Right lobe of liver (tissue), 6 donors: ENCODE results near the gene MTAP. TPM values are rescaled to one million over a fixed set of nuclear protein-coding genes. Genes with fewer than 3 reads are reported as not detected.

Experiments
- ATAC-seq, 4 donors: fragments of 200-7000 bp; cut with Tn5 transposase; one replicate each; pipeline ENCODE4 v1.9.1; 2020; ENCODE audit warnings: mild to moderate bottlenecking in 4 of 4, moderate library complexity in 4 of 4
- DNase-seq, 3 donors: peaks; one replicate each; pipeline ENCODE4 v3.0.0-alpha.2; 2020
- H3K27ac ChIP-seq, 3 donors: fragments of 200-600 bp; one replicate each; pipeline ENCODE4 v1.8.0; 2022
- H3K27me3 ChIP-seq, 2 donors: fragments of 200-600 bp; one replicate each; pipeline ENCODE4 v1.8.0; 2022
- H3K36me3 ChIP-seq, 4 donors: fragments of 200-600 bp; sonication (generic) in 1 of 4; one replicate each; pipeline versions ENCODE4 v1.5.1 to v1.8.0; 2017 to 2022; ENCODE audit warnings: control low read depth in 1 of 4
- H3K4me1 ChIP-seq, 4 donors: fragments of 200-600 bp; sonication (generic) in 1 of 4; one replicate each; pipeline versions ENCODE4 v1.5.1 to v1.8.0; 2017 to 2022; ENCODE audit warnings: control low read depth in 1 of 4
- H3K4me3 ChIP-seq, 3 donors: fragments of 200-600 bp; one replicate each; pipeline ENCODE4 v1.8.0; 2022
- H3K9me3 ChIP-seq, 4 donors: fragments of 200-600 bp; sonication (generic) in 1 of 4; one replicate each; pipeline versions ENCODE4 v1.5.1 to v1.8.0; 2017 to 2022; ENCODE audit warnings: control low read depth in 1 of 4
- CTCF ChIP-seq, 4 donors: fragments of 200-600 bp in 3 of 4; fragments of 450-650 bp in 1 of 4; IDR thresholded peaks; one replicate each; pipeline versions ENCODE4 v1.5.1 to v1.8.0; 2016 to 2022; ENCODE audit warnings: antibody characterized with exemption in 4 of 4, mild to moderate bottlenecking in 2 of 4
- POLR2A ChIP-seq: fragments of 450-650 bp; IDR thresholded peaks from one replicate; pipeline ENCODE4 v1.6.1; 2017; ENCODE audit warnings: antibody characterized with exemption, mild to moderate bottlenecking
- WGBS: methylation state at CpG from one replicate; pipeline ENCODE4 v1.1.6; 2018; ENCODE audit warnings: low coverage, low lambda C conversion rate; ENCODE audit not compliant: insufficient coverage; ENCODE audit errors: missing lambda C conversion rate; 5-methylcytosine and 5-hydroxymethylcytosine counted together
- intact Hi-C, 2 donors: fragments of 100-400 bp; cut with DNase I; formaldehyde crosslinking; loops; one replicate each; pipeline versions ENCODE4 v1.11.2 to v1.14.1; 2022
- total RNA-seq, 6 experiments: library from RNA; depleted of rRNA in 2 of 6; stranded (reverse); fragments of >200 nt in 2 of 6; fragmentation: NEBNext Ultra II Directional in 3 of 6; extraction: Animal tissue kit (Norgen Biotek cat#: 25700) in 3 of 6; gene quantifications; one replicate each; pipeline versions ENCODE4 v1.1.0 to v1.2.4, GENCODE V29; 2016 to 2023
- donor health status: DM: no; HTN: yes; CAD: no.
- donor health status: DM: no; HTN: no; CAD: no.
- donor health status: DM: no; HTN: no; CAD: no.
- donor health status: DM: no; HTN: yes; CAD: no.
- donor health status: DM: no; HTN: yes; CAD: no.

The MTAP gene
- total RNA-seq, 6 experiments from 2014 or later, result 18.1 to 23.7 (median 20.5) TPM

DNA sequence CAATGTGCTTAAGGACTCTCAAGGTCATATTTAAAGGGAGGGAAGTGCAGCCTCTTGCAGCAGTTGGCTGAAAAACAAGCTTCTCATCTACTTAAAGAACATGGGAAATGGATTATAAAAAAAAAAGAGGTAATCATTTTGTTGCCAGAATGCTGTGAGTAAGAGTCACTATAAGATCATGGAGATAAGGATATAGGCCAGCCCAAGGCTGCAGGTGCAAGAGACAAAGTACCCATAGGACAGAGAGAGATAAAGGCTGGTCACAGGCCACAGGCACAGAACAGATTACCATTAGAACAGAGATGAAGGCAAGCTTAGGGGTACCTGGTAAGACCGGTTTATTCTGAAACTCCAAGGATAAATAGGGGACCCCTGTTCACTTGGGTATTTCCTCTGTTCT, 121.3 kb downstream of the MTAP start:
- H3K4me3 ChIP-seq, result no peak overlapping the region
- H3K27ac ChIP-seq, result no peak overlapping the region
- intact Hi-C loops, result no loop called here
- no peaks in the 10 kb centered on the region for H3K4me1 ChIP-seq
- no peaks in the 10 kb centered on the region for H3K27me3 ChIP-seq
- no peaks in the 10 kb centered on the region for H3K9me3 ChIP-seq
- DNase-seq, result no peak
- no peaks in the 10 kb centered on the region for H3K36me3 ChIP-seq
- no peak for TF ChIP-seq POLR2A
- no peak for TF ChIP-seq CTCF (IDR thresholded peaks at IDR 0.05)
- ATAC-seq, result no peak
- WGBS, result 100% methylated on average over 1 of the region's 1 CpG

- intact Hi-C loops, result no loop called here
- DNase-seq (no peak), ATAC-seq (no peak)
- Histone ChIP-seq H3K4me1 (no peaks in the 10 kb centered on the region), H3K9me3 (no peaks in the 10 kb centered on the region), H3K27me3 (no peaks in the 10 kb centered on the region), H3K4me3 (no peak overlapping the region), H3K36me3 (no peaks in the 10 kb centered on the region), H3K27ac (no peak overlapping the region)
- no peak for TF ChIP-seq POLR2A
- TF ChIP-seq CTCF (IDR thresholded peaks at IDR 0.05), result no peak
Observed at GRCh38 chr9:21927752-21928151, 125.3 kb downstream of the MTAP start.

DNA sequence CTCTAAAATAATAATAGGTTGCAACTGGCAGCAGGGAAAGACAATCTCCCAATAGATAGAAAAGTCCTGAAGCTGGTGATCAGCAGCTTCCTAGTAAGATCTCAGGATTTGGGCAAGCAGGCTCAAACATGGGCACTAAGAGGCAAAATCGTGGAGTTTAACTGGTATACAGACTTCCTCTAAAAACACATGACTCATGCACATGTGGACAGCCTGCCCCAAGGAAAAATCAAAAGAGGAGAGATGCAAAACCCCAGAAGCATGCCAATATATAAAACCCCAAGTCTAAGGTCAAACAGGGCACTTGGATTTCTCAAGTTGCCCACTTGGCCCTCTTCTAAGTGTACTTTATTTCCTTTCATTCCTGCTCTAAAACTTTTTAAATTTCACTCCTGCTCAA, 129.0 kb downstream of the MTAP start:
- Histone ChIP-seq H3K4me3 (no peak overlapping the region), H3K9me3 (no peaks in the 10 kb centered on the region), H3K27me3 (no peaks in the 10 kb centered on the region), H3K4me1 (no peaks in the 10 kb centered on the region), H3K27ac (no peak overlapping the region), H3K36me3 (no peaks in the 10 kb centered on the region)
- no CpG with 5 or more reads among the region's 1 CpG for WGBS
- ATAC-seq, result no peak
- intact Hi-C loops, result no loop called here
- DNase-seq, result no peak
- TF ChIP-seq CTCF (IDR thresholded peaks at IDR 0.05), result no peak
- TF ChIP-seq POLR2A, result no peak

- no peak for TF ChIP-seq POLR2A
- TF ChIP-seq CTCF (IDR thresholded peaks at IDR 0.05), result no peak
- no peak for DNase-seq
- no peaks in the 10 kb centered on the region for H3K27me3 ChIP-seq
Observed at GRCh38 chr9:21933281-21933680, 130.8 kb downstream of the MTAP start.

DNA sequence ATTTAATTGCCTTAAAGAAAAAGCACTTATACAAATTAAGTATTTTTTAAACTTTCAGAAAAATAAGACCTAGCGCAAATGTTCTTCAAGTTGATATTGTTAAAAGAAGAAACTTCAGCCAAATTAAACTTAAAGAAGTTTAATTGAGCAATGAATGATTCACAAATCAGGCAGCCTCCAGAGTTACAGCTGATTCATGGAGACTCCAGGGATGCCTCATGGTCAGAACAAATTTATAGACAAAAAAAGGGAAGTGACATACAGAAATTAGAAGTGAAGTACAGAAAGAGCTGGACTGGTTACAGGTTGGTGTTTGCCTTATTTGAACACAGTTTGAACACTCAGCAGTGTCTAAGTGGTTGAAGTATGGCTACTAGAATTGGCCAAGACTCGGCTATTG, 131.4 kb downstream of the MTAP start:
- DNase-seq, result no peak
- H3K27ac ChIP-seq, result no peak overlapping the region
- intact Hi-C loops, result no loop called here
- no peaks in the 10 kb centered on the region for H3K9me3 ChIP-seq
- no peak for ATAC-seq
- TF ChIP-seq CTCF (IDR thresholded peaks at IDR 0.05) (no peak), POLR2A (no peak)
- no peaks in the 10 kb centered on the region for H3K4me1 ChIP-seq
- no peaks in the 10 kb centered on the region for H3K36me3 ChIP-seq
- no peak overlapping the region for H3K4me3 ChIP-seq
- no peaks in the 10 kb centered on the region for H3K27me3 ChIP-seq
- 100% methylated on average over 1 of the region's 2 CpGs for WGBS

More at GRCh38 chr9:21933281-21933680, 130.8 kb downstream of the MTAP start:
- Histone ChIP-seq H3K4me3 (no peak overlapping the region), H3K9me3 (no peaks in the 10 kb centered on the region), H3K4me1 (no peaks in the 10 kb centered on the region), H3K36me3 (no peaks in the 10 kb centered on the region), H3K27ac (no peak overlapping the region)
- intact Hi-C loops, result no loop called here
- no peak for ATAC-seq
